A549 treated with dexamethasone at 1 μM for 4 hours (cell line): ENCODE results near the gene DNASE2. TPM values are rescaled to one million over a fixed set of nuclear protein-coding genes. Genes with fewer than 3 reads are reported as not detected.

Source experiments
- total RNA-seq: library from RNA; stranded (reverse); fragments of 200-300 nt; extraction: Qiagen RNA extraction; gene quantifications from 5 replicates; pipeline ENCODE4 v1.2.3, GENCODE V29; 2022

DNASE2 gene
- total RNA-seq = 24.6 to 30.2 TPM (median 28.0 TPM) in 5 replicates

GRCh38 chr19:12881172-12881808, at the start of gene DNASE2:
Gene DNASE2 (minus strand): TSS chr19:12881449. CDS start chr19:12881375, 74 bp downstream.

DNA sequence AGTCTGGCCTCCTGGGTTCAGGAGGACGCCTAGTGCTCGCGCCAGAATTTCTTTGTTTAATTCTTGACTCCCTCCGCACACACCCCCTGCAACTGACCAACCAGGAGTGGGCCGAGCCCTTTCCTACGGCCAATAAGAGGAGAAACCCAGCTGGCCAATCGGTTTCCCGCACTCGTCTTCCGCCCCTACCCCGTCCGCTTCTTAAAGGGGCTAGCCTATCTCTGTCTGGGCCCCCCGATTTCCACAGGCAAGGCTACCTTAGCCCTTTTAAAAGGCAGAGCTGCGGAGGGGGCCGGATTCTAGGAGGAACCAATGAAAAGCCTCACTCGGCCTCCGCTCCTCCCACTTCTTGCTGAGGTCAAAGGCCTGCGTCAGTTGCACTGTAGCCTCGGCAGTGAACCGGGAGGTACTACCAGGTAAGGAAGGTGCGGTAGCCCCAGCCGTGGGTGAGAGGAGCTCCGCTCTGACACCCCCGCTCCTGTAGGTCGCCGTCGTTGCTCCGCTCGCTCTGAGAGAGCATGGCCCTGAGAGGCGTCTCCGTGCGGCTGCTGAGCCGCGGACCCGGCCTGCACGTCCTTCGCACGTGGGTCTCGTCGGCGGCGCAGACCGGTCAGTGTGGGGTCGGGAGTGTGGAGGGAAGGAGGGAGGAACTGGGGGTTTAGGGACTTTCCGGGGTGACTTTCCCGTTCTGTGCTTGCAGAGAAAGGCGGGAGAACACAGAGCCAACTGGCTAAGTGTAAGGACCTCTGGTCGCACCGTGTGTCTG, 9.7 kb upstream of the DNASE2 start, which contains the start of gene GCDH:
Gene GCDH (plus strand): TSS at position 374 of the 766 bp plus-strand sequence. CDS start 145 bp downstream, at position 519.

GRCh38 chr19:12886969-12887747, 5.9 kb upstream of the DNASE2 start, which contains the start of gene KLF1:
Gene KLF1 (minus strand): TSS chr19:12887201. CDS start chr19:12887140, 61 bp downstream.

GRCh38 chr19:12838182-12838885, 42.9 kb downstream of the DNASE2 start, which contains the start of gene MAST1:
Gene MAST1 (plus strand): TSS chr19:12838515. CDS start chr19:12838573, 58 bp downstream.

DNA sequence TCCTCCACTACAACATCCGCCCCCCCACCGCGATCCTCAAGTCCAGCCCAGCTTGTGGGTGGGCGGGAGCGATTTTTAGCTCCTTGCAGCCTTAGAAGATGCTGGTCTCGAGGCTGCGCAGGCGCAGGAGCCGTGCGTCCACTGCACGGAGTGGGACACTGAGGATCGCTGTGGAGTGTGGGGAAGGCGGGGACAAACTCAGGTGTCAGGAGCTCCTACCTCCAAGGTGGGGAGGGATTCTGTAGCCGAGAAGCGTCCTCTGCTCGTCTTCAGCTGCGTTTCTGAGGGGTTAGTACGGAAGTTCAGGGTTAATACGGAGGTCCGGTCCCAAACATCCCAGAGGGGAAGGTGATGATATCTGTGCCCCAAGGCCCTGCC, 46.7 kb downstream of the DNASE2 start, which contains the start of gene RTBDN:
Gene RTBDN (minus strand): TSS at position 14 of the 378 bp plus-strand sequence. CDS start 4,600 bp downstream, outside the sequence.

Other genes with a start within 250 kb of the DNASE2 start
- gene MAN2B1, start 214.7 kb downstream of the DNASE2 start, total RNA-seq = 13.7 to 25.0 TPM (median 23.7 TPM) in 5 replicates
- 8.3 to 9.7 TPM (median 9.3 TPM) in 5 replicates for gene WDR83, start 214.6 kb downstream of the DNASE2 start, total RNA-seq
- 36.5 to 47.0 TPM (median 44.5 TPM) in 5 replicates for gene DHPS, start 199.6 kb downstream of the DNASE2 start, total RNA-seq
- gene GNG14, start 193.5 kb downstream of the DNASE2 start, total RNA-seq = not detected in 5 replicates
- 9.2 to 12.1 TPM (median 10.9 TPM) in 5 replicates for gene FBXW9, start 184.8 kb downstream of the DNASE2 start, total RNA-seq
- gene TNPO2, start 157.5 kb downstream of the DNASE2 start, total RNA-seq = 23.9 to 33.4 TPM (median 31.7 TPM) in 5 replicates
- gene TRIR, start 146.8 kb downstream of the DNASE2 start, total RNA-seq = 165 to 236 TPM (median 222 TPM) in 5 replicates
- gene GET3, start 144.0 kb downstream of the DNASE2 start, total RNA-seq = 77.5 to 102 TPM (median 93.7 TPM) in 5 replicates
- gene BEST2, start 129.7 kb downstream of the DNASE2 start, total RNA-seq = 2.1 to 4.3 TPM (median 3.0 TPM) in 5 replicates
- gene HOOK2, start 105.9 kb downstream of the DNASE2 start, total RNA-seq = 7.3 to 12.1 TPM (median 10.7 TPM) in 5 replicates
- gene JUNB, start 90.0 kb downstream of the DNASE2 start, total RNA-seq = 121 to 230 TPM (median 188 TPM) in 5 replicates
- 0.26 to 0.73 TPM (median 0.53 TPM) in 5 replicates for gene PRDX2, start 79.6 kb downstream of the DNASE2 start, total RNA-seq
- gene THSD8, start 79.4 kb downstream of the DNASE2 start, total RNA-seq = 3.8 to 12.3 TPM (median 7.3 TPM) in 4 of 5 replicates, not detected in the other
- gene RNASEH2A, start 74.9 kb downstream of the DNASE2 start, total RNA-seq = 40.0 to 50.4 TPM (median 46.5 TPM) in 5 replicates
- 0.18 to 0.35 TPM (median 0.26 TPM) in 4 of 5 replicates, not detected in the other for gene RTBDN, start 46.9 kb downstream of the DNASE2 start, total RNA-seq
- 0.92 to 2.2 TPM (median 1.7 TPM) in 5 replicates for gene MAST1, start 42.9 kb downstream of the DNASE2 start, total RNA-seq
- 0.11 TPM in 1 of 5 replicates, not detected in the others for gene KLF1, start 5.8 kb upstream of the DNASE2 start, total RNA-seq
- 8.4 to 9.6 TPM (median 8.5 TPM) in 5 replicates for gene GCDH, start 9.7 kb upstream of the DNASE2 start, total RNA-seq
- gene SYCE2, start 37.8 kb upstream of the DNASE2 start, total RNA-seq = 0.16 to 0.58 TPM (median 0.38 TPM) in 5 replicates
- 55.7 to 78.4 TPM (median 73.9 TPM) in 5 replicates for gene FARSA, start 52.3 kb upstream of the DNASE2 start, total RNA-seq
- gene CALR, start 57.2 kb upstream of the DNASE2 start, total RNA-seq = 500 to 578 TPM (median 550 TPM) in 5 replicates
- 64.0 to 86.6 TPM (median 86.0 TPM) in 5 replicates for gene RAD23A, start 64.4 kb upstream of the DNASE2 start, total RNA-seq
- gene GADD45GIP1, start 75.8 kb upstream of the DNASE2 start, total RNA-seq = 31.0 to 56.0 TPM (median 50.5 TPM) in 5 replicates
- 0.06 to 0.09 TPM (median 0.07 TPM) in 3 of 5 replicates, not detected in the others for gene DAND5, start 88.1 kb upstream of the DNASE2 start, total RNA-seq
- gene NFIX, start 114.0 kb upstream of the DNASE2 start, total RNA-seq = 3.0 to 4.6 TPM (median 4.5 TPM) in 5 replicates
- 0.47 to 0.80 TPM (median 0.69 TPM) in 5 replicates for gene LYL1, start 221.4 kb upstream of the DNASE2 start, total RNA-seq
- 26.3 to 37.8 TPM (median 34.8 TPM) in 5 replicates for gene TRMT1, start 235.3 kb upstream of the DNASE2 start, total RNA-seq
- 24.8 to 56.2 TPM (median 47.5 TPM) in 5 replicates for gene NACC1, start 236.8 kb upstream of the DNASE2 start, total RNA-seq